KMS-11 (cell line): Measurements from ENCODE around the gene S100A13.

ENCODE experiments used
- H2AFZ ChIP-seq: fragments of 200-600 bp; sonication (generic); 2 replicates; pipeline ENCODE4 v1.6.1; 2016; ENCODE audit warnings: antibody characterized with exemption, mixed run types, low read depth
- H3K27ac ChIP-seq: fragments of 200-600 bp; sonication (generic); 2 replicates; pipeline ENCODE4 v1.6.1; 2016; ENCODE audit warnings: mild to moderate bottlenecking, mixed run types
- H3K27me3 ChIP-seq: fragments of 200-600 bp; sonication (generic); 2 replicates; pipeline ENCODE4 v1.6.1; 2017; ENCODE audit warnings: mild to moderate bottlenecking, low read depth, mixed run types, moderate library complexity; ENCODE audit not compliant: insufficient read depth
- H3K36me3 ChIP-seq: fragments of 200-600 bp; sonication (generic); 2 replicates; pipeline ENCODE4 v1.6.1; 2017; ENCODE audit warnings: mild to moderate bottlenecking, mixed run types; ENCODE audit not compliant: insufficient read depth
- H3K4me1 ChIP-seq: fragments of 200-600 bp; sonication (generic); 2 replicates; pipeline ENCODE4 v1.6.1; 2016; ENCODE audit warnings: mild to moderate bottlenecking, low read depth, mixed run types; ENCODE audit not compliant: poor library complexity, severe bottlenecking
- H3K4me2 ChIP-seq: fragments of 200-600 bp; sonication (generic); 2 replicates; pipeline ENCODE4 v1.7.0; 2016; ENCODE audit warnings: mild to moderate bottlenecking, mixed run types
- H3K4me3 ChIP-seq: fragments of 200-600 bp; sonication (generic); IDR thresholded peaks from 2 replicates; pipeline ENCODE4 v1.6.1; 2017; ENCODE audit warnings: low read depth, low read length, mixed read lengths; ENCODE audit not compliant: insufficient read depth
- H3K79me2 ChIP-seq: fragments of 200-600 bp; sonication (generic); 2 replicates; pipeline ENCODE4 v1.6.1; 2016; ENCODE audit warnings: low read depth, mixed run types; ENCODE audit not compliant: insufficient read depth
- H3K9ac ChIP-seq: fragments of 200-600 bp; sonication (generic); 2 replicates; pipeline ENCODE4 v1.6.1; 2016; ENCODE audit warnings: mild to moderate bottlenecking, mixed run types
- H4K20me1 ChIP-seq: fragments of 200-600 bp; sonication (generic); 2 replicates; pipeline ENCODE4 v1.6.1; 2016; ENCODE audit warnings: mild to moderate bottlenecking, mixed run types; ENCODE audit not compliant: insufficient read depth
- TF ChIP-seq, protein P1 (sequence below): fragments of 200-600 bp; sonication (generic); conservative IDR thresholded peaks from 2 replicates; pipeline ENCODE4 v1.6.1; 2017; ENCODE audit warnings: low read depth, mild to moderate bottlenecking, antibody characterized with exemption, low read length, moderate library complexity, mixed read lengths

The S100A13 gene

DNA sequence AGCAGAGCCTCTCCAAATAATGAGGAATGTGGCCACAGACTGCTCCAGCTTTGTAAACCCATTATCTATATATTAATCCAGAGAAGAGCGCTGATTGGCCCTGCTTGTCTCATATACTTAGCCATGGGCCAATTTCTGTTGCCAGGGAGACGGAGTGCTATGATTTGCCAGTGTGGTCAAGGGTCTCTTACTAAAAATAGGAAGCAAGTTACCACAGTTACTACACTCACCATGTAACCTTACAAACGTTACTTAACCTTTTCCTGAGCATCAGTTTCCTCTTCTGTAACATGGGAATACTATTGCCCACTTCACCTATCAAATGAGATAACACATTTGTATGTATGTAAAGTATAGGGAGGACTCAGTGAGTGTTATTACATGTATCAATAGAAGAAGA lies 54.0 kb downstream of the S100A13 start:
- no peak overlapping the region for H3K4me3 ChIP-seq
- H3K79me2 ChIP-seq = no peaks in the 10 kb centered on the region
- peaks cover 15% of the 10 kb centered on the region for H3K4me1 ChIP-seq
- no peak overlapping the region for H3K4me2 ChIP-seq
- peaks cover 10% of the 10 kb centered on the region; the same call in 1 of the 2 replicates for H3K27me3 ChIP-seq
- H2AFZ ChIP-seq = no peak overlapping the region
- no peak overlapping the region for H3K9ac ChIP-seq
- no peaks in the 10 kb centered on the region for H3K36me3 ChIP-seq
- H4K20me1 ChIP-seq = no peaks in the 10 kb centered on the region
- H3K27ac ChIP-seq = no peak overlapping the region
- TF ChIP-seq, protein P1, sequence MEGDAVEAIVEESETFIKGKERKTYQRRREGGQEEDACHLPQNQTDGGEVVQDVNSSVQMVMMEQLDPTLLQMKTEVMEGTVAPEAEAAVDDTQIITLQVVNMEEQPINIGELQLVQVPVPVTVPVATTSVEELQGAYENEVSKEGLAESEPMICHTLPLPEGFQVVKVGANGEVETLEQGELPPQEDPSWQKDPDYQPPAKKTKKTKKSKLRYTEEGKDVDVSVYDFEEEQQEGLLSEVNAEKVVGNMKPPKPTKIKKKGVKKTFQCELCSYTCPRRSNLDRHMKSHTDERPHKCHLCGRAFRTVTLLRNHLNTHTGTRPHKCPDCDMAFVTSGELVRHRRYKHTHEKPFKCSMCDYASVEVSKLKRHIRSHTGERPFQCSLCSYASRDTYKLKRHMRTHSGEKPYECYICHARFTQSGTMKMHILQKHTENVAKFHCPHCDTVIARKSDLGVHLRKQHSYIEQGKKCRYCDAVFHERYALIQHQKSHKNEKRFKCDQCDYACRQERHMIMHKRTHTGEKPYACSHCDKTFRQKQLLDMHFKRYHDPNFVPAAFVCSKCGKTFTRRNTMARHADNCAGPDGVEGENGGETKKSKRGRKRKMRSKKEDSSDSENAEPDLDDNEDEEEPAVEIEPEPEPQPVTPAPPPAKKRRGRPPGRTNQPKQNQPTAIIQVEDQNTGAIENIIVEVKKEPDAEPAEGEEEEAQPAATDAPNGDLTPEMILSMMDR = no peak

DNA sequence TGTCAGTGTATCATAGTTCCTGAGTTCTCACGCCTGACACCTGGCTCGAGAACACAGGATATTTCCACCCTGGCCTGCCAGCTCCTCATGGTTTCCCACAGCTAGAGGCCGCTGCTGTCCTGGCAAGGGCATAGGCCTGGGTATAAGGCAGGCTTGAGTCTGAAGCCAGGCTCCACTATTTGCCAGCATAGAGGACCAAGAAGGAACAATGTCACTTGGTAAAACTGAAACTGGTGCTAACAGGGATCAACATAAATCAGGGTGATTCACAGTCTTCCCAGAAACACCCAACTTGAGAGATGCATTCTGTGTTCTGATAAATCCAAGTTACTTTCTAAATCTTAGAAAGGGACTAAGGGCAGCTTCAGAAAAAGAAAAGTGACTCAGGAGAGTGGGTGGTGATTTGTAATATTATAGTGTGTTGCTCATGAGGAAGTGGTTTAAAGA lies 54.7 kb downstream of the S100A13 start:
- no peaks in the 10 kb centered on the region for H3K79me2 ChIP-seq
- peaks cover 5% of the 10 kb centered on the region; the same call in 1 of the 2 replicates for H3K27me3 ChIP-seq
- H3K27ac ChIP-seq = no peak overlapping the region
- H3K36me3 ChIP-seq = no peaks in the 10 kb centered on the region
- no peak overlapping the region for H3K4me3 ChIP-seq
- H4K20me1 ChIP-seq = no peaks in the 10 kb centered on the region
- peak overlapping the region; percentile 10; the same call in 1 of the 2 replicates for H2AFZ ChIP-seq
- TF ChIP-seq, protein P1 = peak; percentile 95
- no peak overlapping the region for H3K9ac ChIP-seq
- peaks cover 17% of the 10 kb centered on the region for H3K4me1 ChIP-seq
- peak overlapping the region; percentile 0; the same call in 1 of the 2 replicates for H3K4me2 ChIP-seq

DNA sequence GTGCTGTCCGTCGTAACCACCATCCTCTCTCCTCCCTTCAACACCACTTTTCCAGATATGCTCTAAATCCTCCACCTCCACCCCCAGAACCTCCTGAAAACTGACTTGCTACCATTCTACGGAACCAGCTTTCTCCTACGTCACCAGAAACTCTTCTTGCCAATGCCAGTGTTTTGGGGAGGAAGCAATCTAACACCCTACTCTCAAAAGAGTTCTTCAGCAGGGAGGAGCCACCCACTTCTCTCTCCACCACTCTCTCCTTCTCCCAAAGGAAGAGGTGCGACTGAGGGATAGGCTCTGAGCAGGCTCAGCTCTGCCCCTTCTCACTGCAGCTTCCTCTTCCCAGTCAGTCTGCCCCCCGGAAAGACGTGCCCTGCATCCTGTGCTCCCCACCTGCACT lies 55.6 kb downstream of the S100A13 start:
- Histone ChIP-seq H3K4me1 (peaks cover 23% of the 10 kb centered on the region), H3K27me3 (peaks cover 4% of the 10 kb centered on the region; the same call in 1 of the 2 replicates), H2AFZ (no peak overlapping the region), H4K20me1 (no peaks in the 10 kb centered on the region), H3K9ac (no peak overlapping the region), H3K4me2 (no peak overlapping the region), H3K79me2 (no peaks in the 10 kb centered on the region), H3K4me3 (no peak overlapping the region), H3K27ac (no peak overlapping the region), H3K36me3 (no peaks in the 10 kb centered on the region)
- TF ChIP-seq, protein P1 = no peak

DNA sequence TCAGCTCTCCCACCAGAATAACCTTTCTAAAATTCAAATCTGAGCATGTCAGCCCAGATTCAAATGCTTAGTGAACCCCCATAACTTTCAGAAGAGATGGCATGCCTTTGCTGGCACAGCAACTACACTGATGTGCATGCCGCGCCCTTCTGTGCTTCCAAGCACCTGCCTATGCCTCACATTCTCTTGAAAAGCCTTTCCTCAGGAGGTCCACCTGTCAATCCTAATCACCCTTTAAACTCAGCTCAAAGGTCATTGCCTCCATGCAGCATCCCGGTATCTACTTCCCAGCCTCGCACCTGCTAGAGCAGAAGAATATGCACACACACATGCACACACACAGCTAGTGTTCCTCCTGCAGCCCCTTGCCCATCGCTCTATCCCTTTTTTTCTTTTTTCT lies 56.4 kb downstream of the S100A13 start:
- H3K27ac ChIP-seq = no peak overlapping the region
- peaks cover under 1% of the 10 kb centered on the region; the same call in 1 of the 2 replicates for H3K27me3 ChIP-seq
- no peak overlapping the region for H3K9ac ChIP-seq
- TF ChIP-seq, protein P1 = no peak
- no peaks in the 10 kb centered on the region for H4K20me1 ChIP-seq
- no peak overlapping the region for H3K4me2 ChIP-seq
- H3K4me1 ChIP-seq = peaks cover 28% of the 10 kb centered on the region
- no peaks in the 10 kb centered on the region for H3K36me3 ChIP-seq
- no peaks in the 10 kb centered on the region for H3K79me2 ChIP-seq
- H3K4me3 ChIP-seq = no peak overlapping the region
- H2AFZ ChIP-seq = no peak overlapping the region
